C4-2B (cell line): ENCODE data around the gene MAST4.

Experiments
- H3K27ac ChIP-seq: fragments of 450-650 bp; 2 replicates; pipeline ENCODE4 v1.5.1; 2017
- CTCF ChIP-seq: fragments of 450-650 bp; conservative IDR thresholded peaks from 2 replicates; pipeline ENCODE4 v1.5.1; 2017; ENCODE audit warnings: mild to moderate bottlenecking
- ZFX ChIP-seq: fragments of 450-650 bp; IDR thresholded peaks from 2 replicates; pipeline ENCODE4 v1.6.1; 2017

Gene MAST4

GRCh38 chr5:66886941-66887340 is 290.7 kb downstream of the MAST4 start:
- TF ChIP-seq ZFX (no peak), CTCF (no peak)
- H3K27ac ChIP-seq, result no peak overlapping the region

- H3K27ac ChIP-seq, result no peak overlapping the region
- no peak for TF ChIP-seq CTCF
- no peak for TF ChIP-seq ZFX
Observed at GRCh38 chr5:66888613-66889012, 292.4 kb downstream of the MAST4 start.

GRCh38 chr5:66889056-66889455 is 292.9 kb downstream of the MAST4 start:
- no peak overlapping the region for H3K27ac ChIP-seq
- no peak for TF ChIP-seq CTCF
- TF ChIP-seq ZFX, result no peak

GRCh38 chr5:66889524-66889923 is 293.3 kb downstream of the MAST4 start:
- no peak overlapping the region for H3K27ac ChIP-seq
- TF ChIP-seq CTCF (no peak), ZFX (no peak)

- TF ChIP-seq ZFX, result no peak
- TF ChIP-seq CTCF, result no peak
- H3K27ac ChIP-seq, result peak overlapping the region; percentile 15; the same call in 1 of the 2 replicates
Observed at GRCh38 chr5:66891184-66891925, 295.2 kb downstream of the MAST4 start.

GRCh38 chr5:66892716-66893115 is 296.5 kb downstream of the MAST4 start:
- no peak for TF ChIP-seq CTCF
- TF ChIP-seq ZFX, result no peak
- H3K27ac ChIP-seq, result no peak overlapping the region

- no peak for TF ChIP-seq CTCF
- no peak for TF ChIP-seq ZFX
- H3K27ac ChIP-seq, result no peak overlapping the region
Observed at GRCh38 chr5:66894480-66895240, 298.5 kb downstream of the MAST4 start.
